Measurements from ENCODE around the gene SLC12A7.

SLC12A7 gene

DNA sequence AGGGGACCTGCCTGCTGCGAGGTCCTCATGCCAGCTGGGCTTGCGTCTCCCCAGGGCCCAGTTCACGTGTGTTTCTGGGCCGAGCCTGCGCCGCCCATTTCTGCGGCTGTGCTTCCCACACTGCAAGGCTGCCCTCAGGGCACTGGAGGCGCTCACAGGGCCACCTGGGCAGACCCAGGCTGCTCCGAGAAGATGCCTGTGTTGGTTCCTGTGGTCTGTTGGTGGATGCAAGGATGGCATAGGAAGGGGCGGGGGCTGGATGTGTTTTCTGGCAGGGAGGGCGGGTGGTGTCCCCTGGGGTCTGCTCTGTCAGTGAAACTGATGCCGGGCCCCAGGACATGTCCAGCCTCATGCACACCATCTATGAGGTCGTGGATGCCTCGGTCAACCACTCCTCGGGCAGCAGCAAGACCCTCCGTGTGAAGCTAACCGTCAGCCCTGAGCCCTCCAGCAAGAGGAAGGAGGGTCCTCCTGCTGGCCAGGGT is 77.4 kb downstream of the SLC12A7 start:
- in situ Hi-C loops (cut with HindIII; ENCODE audit: low pct_unique_long_range_greater_than_20kb, low sequenced_read_pairs) = no loop called here
- no peak for DNase-seq (ENCODE audit: low read depth in 1 of 2, low spot score in 1 of 2)
- no peak for TF ChIP-seq JUND (IDR thresholded peaks at IDR 0.05; ENCODE audit: low read depth)

DNA sequence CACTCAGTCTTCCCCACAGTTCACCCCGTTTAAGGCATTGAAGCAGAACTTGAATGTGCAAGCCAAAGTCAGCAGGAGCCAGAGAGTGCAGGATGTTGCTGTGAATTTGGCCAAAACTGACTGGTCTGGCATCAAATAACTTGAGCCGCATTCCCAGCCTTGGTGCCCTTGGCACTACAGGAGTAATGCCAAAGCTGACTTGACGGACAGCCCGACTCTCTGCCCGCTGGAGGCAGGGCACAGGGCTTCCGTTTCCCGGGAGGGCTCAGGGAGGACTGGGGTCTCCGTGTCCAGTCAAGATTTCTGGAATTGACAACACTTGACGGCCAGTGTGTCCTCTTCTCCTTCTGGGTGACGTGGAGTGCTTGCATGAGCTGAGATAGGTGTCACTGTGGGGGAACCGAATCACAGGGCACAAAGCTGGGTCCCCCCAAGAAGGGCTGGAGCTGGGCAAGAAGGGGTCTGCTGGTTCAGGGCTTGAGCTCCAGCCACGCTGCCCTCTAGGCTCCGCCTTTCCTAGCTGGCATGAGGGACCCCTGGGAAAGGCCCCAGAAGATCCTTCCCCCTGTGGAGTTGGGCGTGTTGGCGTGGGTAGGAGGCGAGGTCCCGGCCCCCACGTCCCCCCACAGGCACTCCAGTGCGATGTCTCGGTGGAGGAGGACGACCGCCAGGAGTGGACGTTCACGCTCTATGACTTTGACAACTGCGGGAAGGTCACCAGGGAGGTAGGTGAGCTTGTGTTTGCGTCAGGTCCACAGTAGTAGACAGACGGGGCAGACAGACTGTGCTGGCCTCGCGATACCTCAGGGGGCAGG is 78.0 kb downstream of the SLC12A7 start:
- in situ Hi-C loops (cut with HindIII; ENCODE audit: low pct_unique_long_range_greater_than_20kb, low sequenced_read_pairs) = no loop called here
- TF ChIP-seq JUND (IDR thresholded peaks at IDR 0.05; ENCODE audit: low read depth) = no peak
- DNase-seq (ENCODE audit: low read depth in 1 of 2, low spot score in 1 of 2) = no peak

DNA sequence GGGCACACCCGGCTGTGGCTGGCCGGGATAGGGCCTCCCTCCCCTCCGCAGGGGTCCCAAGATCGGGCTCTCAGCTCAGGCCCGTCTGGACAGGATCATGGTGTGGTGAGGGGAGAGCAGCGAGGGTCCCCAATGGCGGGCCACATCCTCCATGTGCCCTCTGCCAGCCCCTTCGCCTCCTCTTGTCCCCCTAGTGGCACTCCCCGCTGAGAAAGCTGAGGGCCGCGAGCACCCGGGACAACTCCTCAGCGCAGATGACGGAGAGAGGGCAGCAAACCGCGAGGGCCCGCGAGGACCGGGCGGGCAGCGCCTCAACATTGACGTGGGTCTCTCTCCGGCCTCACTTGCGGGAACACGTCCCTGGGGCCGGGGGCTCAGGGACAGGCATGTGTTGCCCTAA is 78.7 kb downstream of the SLC12A7 start:
- no peak for DNase-seq (ENCODE audit: low read depth in 1 of 2, low spot score in 1 of 2)
- no peak for TF ChIP-seq JUND (IDR thresholded peaks at IDR 0.05; ENCODE audit: low read depth)
- in situ Hi-C loops (cut with HindIII; ENCODE audit: low pct_unique_long_range_greater_than_20kb, low sequenced_read_pairs) = no loop called here

DNA sequence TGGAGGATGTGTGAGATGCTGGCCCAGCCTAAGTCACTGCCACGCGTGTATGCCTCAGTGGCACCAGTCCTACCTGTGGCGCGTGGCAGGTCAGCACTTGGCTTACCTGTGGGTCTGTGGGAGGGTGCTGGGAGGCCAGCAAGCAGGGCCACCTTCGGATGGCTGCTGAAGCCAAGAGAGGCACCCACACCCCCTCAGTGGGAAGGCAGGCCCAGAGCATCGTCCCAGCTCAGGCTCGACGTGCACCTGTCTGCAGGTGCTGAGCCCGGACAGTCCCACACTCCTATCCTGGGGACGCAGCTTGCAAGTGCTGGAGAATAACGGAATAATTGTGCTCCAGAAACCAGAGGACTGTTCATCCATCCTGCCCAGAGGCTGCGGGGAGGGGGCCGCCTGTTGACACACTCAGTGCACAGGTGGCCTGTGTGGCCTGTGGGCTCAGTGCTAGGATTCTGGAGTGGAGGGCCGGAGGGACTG is 79.3 kb downstream of the SLC12A7 start:
- in situ Hi-C loops (cut with HindIII; ENCODE audit: low pct_unique_long_range_greater_than_20kb, low sequenced_read_pairs) = no loop called here
- DNase-seq (ENCODE audit: low read depth in 1 of 2, low spot score in 1 of 2) = no peak
- no peak for TF ChIP-seq JUND (IDR thresholded peaks at IDR 0.05; ENCODE audit: low read depth)

DNA sequence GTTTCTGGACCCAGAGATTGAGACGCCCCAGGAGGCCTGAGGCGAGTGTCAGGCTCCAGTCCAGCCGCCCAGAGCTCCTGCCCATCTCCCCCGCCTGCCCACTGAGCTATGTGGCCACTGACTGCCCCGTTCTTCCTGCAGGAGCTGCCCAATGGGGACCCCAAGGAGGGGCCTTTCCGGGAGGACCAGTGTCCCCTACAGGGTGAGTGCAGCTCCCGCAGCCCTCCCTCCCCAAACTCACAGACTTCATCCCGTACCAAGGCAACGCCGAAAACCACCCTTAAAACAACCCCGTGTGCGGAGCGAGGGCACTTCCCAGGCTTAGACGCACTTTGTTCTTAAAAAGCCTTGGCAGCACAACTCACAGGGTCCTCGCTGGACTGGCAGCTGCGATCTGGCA is 79.9 kb downstream of the SLC12A7 start:
- in situ Hi-C loops (cut with HindIII; ENCODE audit: low pct_unique_long_range_greater_than_20kb, low sequenced_read_pairs) = no loop called here
- no peak for TF ChIP-seq JUND (IDR thresholded peaks at IDR 0.05; ENCODE audit: low read depth)
- no peak for DNase-seq (ENCODE audit: low read depth in 1 of 2, low spot score in 1 of 2)

DNA sequence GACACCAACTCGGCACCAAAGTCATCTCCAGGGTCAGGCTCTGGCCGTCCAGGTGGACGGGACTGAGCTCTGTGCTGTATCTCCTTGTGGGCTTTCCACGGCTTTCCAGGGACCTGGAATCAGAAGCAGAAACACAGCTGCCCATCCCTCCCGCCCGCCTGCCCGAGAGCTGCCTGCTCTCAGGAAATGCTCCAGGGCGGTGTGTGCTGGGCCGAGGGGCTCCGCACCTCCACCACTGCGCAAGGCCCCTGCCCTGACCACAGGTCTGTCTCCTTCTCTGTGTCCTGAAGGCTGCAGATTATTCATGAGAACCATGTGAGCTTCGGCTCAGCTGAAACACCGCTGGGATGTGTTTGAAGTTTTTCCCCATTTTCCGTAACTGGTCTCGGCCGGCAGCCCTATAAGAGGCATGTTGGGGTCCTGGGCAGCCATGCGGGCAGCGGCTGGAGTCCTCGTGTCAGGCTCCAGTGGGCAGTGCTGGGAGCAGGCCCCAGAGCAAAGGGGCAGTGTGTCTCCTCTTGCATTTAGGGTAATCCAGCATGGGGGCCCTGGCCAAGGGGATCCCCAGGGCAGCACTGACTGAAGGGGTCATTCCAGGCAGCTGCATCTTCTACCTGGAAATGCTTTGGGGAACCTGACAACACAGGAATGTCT is 80.4 kb downstream of the SLC12A7 start:
- DNase-seq (ENCODE audit: low read depth in 1 of 2, low spot score in 1 of 2) = no peak
- in situ Hi-C loops (cut with HindIII; ENCODE audit: low pct_unique_long_range_greater_than_20kb, low sequenced_read_pairs) = no loop called here
- no peak for TF ChIP-seq JUND (IDR thresholded peaks at IDR 0.05; ENCODE audit: low read depth)

DNA sequence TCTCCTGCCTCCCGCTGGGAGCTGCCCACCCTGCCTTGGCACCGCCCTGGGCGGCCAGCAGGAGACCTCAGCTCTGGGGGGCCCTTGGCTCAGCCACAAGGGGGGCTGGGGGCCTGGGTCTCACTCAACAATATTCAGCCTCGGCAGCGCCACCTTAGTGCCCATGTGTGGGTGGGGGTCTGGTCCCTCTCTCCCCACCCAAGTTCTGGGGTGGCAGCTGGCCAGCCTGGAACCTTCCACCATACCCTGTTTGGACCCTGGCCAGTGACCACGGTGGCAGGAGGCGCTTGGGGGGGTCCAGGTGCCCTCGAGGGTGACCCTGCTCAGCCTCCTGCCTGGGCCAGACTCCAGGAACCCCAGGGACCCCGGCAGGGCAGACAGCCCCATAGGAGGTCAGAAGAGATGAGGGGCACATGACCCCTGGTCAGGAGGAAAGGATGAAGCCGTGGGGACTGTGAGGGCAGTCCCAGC is 81.0 kb downstream of the SLC12A7 start:
- in situ Hi-C loops (cut with HindIII; ENCODE audit: low pct_unique_long_range_greater_than_20kb, low sequenced_read_pairs) = no loop called here
- no peak for DNase-seq (ENCODE audit: low read depth in 1 of 2, low spot score in 1 of 2)
- no peak for TF ChIP-seq JUND (IDR thresholded peaks at IDR 0.05; ENCODE audit: low read depth)

DNA sequence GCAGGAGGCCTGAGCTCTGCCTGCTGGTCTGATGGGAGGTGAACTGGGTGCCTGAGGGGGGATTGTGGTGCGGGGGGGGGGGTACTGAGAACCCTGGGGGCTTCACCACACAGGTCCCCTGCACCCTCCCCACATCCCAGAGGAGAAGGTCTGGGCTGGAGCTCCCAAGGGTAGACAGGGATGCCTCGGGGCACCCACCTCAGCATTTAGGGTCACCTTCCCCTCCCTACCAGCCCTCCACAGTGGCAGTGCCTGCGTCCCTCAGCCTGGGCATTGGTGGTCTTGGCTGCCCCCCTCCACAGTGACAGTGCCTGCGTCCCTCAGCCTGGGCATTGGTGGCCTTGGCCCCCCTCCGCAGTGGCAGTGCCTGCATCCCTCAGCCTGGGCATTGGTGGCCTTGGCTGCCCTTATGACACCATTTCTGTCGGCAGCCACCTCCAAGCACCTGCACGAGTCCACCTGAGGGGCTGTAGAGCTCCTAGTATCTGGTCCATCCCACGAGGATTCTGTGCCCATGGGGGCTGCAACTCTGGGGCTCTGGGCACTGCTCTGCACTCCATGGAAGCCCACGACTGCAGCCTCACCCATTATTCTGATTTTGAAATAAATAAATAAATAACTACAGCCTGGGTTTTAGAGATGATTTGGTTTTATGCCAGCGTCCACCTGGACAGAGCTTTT is 81.8 kb downstream of the SLC12A7 start:
- TF ChIP-seq JUND (IDR thresholded peaks at IDR 0.05; ENCODE audit: low read depth) = no peak
- in situ Hi-C loops (cut with HindIII; ENCODE audit: low pct_unique_long_range_greater_than_20kb, low sequenced_read_pairs) = no loop called here
- DNase-seq (ENCODE audit: low read depth in 1 of 2, low spot score in 1 of 2) = no peak

DNA sequence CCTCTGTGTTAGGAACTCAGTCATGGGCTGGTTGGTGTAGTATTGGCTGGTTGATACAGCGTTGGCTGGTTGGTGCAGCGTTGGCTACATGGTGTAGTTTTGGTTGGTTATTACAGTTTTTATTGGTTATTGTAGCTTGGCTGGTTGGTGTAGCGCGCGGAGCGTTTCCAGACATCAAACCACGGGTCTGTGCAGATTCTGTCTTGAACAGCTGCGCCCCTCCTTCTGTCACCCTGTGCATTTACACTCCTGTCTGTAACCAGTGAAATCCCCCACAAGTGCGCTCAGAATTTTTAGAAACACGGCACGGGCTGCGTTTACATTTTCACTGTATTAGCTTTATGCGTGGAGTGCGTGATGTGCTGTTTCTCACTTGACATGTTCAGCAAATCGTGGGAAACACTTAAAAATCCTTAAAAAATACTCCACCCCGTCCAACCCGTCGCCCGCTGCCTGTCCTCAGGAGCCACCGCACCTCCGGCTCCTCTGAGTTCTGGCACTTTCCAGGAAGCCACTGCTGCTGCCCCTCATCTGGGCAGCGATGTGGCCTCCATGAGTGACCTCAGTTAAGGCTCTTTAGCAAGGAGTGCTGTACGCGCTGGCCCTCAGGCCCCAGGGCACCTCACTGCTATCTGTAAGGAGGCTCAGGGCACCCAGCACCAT is 82.5 kb downstream of the SLC12A7 start:
- in situ Hi-C loops (cut with HindIII; ENCODE audit: low pct_unique_long_range_greater_than_20kb, low sequenced_read_pairs) = no loop called here
- no peak for TF ChIP-seq JUND (IDR thresholded peaks at IDR 0.05; ENCODE audit: low read depth)
- no peak for DNase-seq (ENCODE audit: low read depth in 1 of 2, low spot score in 1 of 2)

DNA sequence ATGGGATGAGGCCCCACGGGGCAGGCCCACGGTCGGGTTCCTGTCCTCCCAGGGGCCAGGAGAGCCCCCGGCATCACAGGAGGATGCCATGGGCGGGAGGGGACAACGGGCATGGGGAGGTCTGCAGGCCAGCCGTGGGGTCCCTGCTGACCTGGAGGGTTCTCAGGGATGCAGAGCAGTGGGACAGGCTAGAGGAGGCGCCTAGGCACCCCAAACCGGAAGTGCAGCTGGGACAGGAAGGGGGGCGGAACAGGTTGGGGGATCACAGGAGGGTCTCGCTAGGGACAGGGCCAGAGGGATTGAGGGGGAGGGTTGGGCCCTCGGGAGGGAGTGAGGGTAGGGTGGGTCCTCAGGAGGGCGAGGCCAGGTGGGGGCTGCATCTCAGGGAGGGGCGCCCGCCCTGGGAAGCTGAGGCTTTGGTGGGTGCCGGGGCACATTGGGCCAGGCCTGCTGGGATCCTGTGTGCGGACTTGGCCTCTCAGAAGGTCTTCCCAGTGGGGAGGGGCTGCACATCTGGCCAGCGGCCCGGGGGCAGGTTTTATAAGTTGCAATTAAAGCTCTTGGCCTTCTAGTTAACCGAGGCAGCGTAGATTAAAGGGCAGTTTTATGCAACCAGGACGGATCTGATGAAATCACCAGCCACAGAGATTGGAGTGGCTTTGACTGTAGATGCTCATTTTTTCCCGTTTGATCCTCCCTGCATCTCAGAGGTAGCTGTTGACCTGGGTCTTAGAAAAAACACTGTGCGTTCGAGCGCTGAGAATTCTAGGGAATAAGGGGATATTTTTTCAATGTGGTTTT is 83.2 kb downstream of the SLC12A7 start:
- in situ Hi-C loops (cut with HindIII; ENCODE audit: low pct_unique_long_range_greater_than_20kb, low sequenced_read_pairs) = no loop called here
- TF ChIP-seq JUND (IDR thresholded peaks at IDR 0.05; ENCODE audit: low read depth) = no peak
- no peak for DNase-seq (ENCODE audit: low read depth in 1 of 2, low spot score in 1 of 2)

DNA sequence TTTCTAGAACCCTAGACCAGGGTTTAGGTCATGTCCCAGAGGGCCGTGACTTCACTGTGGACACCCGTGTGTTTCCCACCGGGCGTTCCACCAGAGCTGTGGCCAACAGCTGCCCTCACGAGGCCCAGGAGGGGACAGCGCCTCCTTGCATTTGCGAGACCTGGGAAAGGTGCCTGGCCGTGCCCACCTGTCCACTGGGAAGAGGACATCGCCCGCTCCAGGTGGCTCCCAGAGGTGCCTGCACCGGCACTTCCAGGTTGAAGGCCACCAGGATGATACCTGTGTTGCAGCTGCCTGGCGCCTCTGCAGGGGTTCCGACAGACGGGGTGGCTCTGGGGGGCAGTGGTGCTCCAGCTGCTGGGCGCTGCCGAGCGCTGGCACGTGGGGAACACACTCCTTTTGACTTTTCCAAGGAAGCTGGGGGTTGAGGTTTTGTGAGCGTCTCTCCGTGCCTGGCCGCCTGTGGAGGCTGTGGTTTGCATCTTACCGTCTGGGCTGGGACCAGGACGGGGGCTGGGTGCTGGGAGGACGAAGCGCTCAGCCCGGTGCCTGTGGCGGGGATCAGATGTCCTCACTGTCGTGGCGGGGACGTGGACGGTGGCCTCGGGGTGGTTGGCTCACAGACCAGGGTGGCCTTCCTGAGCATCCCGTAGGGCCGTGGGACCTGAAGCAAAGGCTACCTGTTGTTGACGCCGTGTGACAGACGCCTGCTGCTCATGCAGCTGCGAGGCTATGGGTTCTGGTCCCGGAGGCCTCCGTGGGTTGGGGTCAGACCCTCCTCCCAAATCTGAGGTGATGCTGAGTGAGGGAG is 84.0 kb downstream of the SLC12A7 start:
- no peak for TF ChIP-seq JUND (IDR thresholded peaks at IDR 0.05; ENCODE audit: low read depth)
- in situ Hi-C loops (cut with HindIII; ENCODE audit: low pct_unique_long_range_greater_than_20kb, low sequenced_read_pairs) = no loop called here
- no peak for DNase-seq (ENCODE audit: low read depth in 1 of 2, low spot score in 1 of 2)

Measured in T47D (cell line).